Measurements from ENCODE around the gene H2BW2.

H2BW2 gene

DNA sequence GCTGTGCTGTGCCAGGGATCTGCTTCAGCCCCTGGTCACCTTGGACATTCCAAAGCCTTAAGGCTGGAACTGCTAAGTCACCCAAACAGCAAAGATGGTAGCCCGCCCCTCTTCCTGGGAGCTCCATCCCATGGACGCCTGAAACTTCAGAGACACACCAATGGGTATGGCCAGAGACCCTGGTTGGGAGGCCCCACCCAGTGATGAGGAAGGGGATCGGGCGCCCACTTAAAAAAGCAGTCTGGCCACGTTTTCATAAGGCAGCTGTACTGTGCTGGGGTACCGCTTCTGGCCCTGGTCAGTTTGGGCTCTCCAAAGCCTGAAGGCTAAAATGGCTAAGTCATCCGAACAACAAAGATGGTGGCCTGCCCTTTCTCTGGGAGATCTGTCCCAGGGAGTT lies 45.7 kb downstream of the H2BW2 start:
- H3K4me3 ChIP-seq (ENCODE audit: low read length) = no peak overlapping the region
- no peak for DNase-seq (ENCODE audit: low read depth)
- TF ChIP-seq, protein P1, sequence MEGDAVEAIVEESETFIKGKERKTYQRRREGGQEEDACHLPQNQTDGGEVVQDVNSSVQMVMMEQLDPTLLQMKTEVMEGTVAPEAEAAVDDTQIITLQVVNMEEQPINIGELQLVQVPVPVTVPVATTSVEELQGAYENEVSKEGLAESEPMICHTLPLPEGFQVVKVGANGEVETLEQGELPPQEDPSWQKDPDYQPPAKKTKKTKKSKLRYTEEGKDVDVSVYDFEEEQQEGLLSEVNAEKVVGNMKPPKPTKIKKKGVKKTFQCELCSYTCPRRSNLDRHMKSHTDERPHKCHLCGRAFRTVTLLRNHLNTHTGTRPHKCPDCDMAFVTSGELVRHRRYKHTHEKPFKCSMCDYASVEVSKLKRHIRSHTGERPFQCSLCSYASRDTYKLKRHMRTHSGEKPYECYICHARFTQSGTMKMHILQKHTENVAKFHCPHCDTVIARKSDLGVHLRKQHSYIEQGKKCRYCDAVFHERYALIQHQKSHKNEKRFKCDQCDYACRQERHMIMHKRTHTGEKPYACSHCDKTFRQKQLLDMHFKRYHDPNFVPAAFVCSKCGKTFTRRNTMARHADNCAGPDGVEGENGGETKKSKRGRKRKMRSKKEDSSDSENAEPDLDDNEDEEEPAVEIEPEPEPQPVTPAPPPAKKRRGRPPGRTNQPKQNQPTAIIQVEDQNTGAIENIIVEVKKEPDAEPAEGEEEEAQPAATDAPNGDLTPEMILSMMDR (conservative IDR thresholded peaks at IDR 0.05; ENCODE audit: low read depth, low read length) = no peak

DNA sequence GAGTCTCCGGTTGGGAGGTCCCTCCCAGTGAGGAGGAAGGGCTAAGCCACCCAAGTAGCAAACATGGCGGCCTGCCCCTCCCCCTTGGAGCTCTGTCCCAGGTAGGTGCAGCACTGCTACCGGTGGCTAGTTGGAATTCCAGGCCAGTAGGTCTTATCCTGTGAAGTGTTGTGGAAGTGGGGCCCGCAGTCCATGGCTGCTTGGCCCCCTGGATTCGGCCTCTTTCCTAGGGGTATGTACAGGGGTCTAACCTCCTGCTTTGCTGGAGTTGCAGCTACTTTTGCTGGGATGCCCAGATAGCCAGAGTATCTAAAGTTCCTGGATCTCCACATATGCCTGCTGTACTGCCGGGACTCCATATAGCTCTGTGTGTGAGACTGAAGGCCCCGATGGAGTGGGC lies 46.2 kb downstream of the H2BW2 start:
- TF ChIP-seq, protein P1 (conservative IDR thresholded peaks at IDR 0.05; ENCODE audit: low read depth, low read length) = no peak
- no peak for DNase-seq (ENCODE audit: low read depth)
- no peak overlapping the region for H3K4me3 ChIP-seq (ENCODE audit: low read length)
